ENCODE results near the gene COQ9.

The COQ9 gene

GRCh38 chr16:57479976-57480753 is 32.9 kb downstream of the COQ9 start:
- H3K4me1 ChIP-seq (ENCODE audit: control insufficient read depth, insufficient read depth, low read length) = peaks cover 52% of the 10 kb centered on the region
- H3K27me3 ChIP-seq (ENCODE audit: control insufficient read depth, insufficient read depth, low read length) = peaks cover 17% of the 10 kb centered on the region
- no peaks in the 10 kb centered on the region for H3K9me3 ChIP-seq (ENCODE audit: control insufficient read depth, insufficient read depth, low read depth, low read length)
- H3K4me3 ChIP-seq (ENCODE audit: low read depth, low read length) = peak overlapping the region; percentile 60
- no peak overlapping the region; the same call in 1 of the 2 replicates for H3K27ac ChIP-seq (ENCODE audit: low read depth, low read length)
- H3K36me3 ChIP-seq (ENCODE audit: control insufficient read depth, insufficient read depth, low read length) = no peaks in the 10 kb centered on the region; the same call in 1 of the 2 replicates
- peak overlapping the region; percentile 50 for H3K9ac ChIP-seq (ENCODE audit: low read length)

- H3K4me1 ChIP-seq (ENCODE audit: control insufficient read depth, insufficient read depth, low read length) = peaks cover 51% of the 10 kb centered on the region
- peak overlapping the region; percentile 50 for H3K9ac ChIP-seq (ENCODE audit: low read length)
- H3K36me3 ChIP-seq (ENCODE audit: control insufficient read depth, insufficient read depth, low read length) = no peaks in the 10 kb centered on the region; the same call in 1 of the 2 replicates
- peak overlapping the region; percentile 60; the same call in 1 of the 2 replicates for H3K4me3 ChIP-seq (ENCODE audit: low read depth, low read length)
- no peaks in the 10 kb centered on the region for H3K9me3 ChIP-seq (ENCODE audit: control insufficient read depth, insufficient read depth, low read depth, low read length)
- peaks cover 23% of the 10 kb centered on the region for H3K27me3 ChIP-seq (ENCODE audit: control insufficient read depth, insufficient read depth, low read length)
- no peak overlapping the region; the same call in 1 of the 2 replicates for H3K27ac ChIP-seq (ENCODE audit: low read depth, low read length)
These were observed 33.5 kb downstream of the COQ9 start for GRCh38 chr16:57480754-57481230.

GRCh38 chr16:57481421-57481820 is 34.1 kb downstream of the COQ9 start:
- peak overlapping the region; percentile 50 for H3K9ac ChIP-seq (ENCODE audit: low read length)
- H3K9me3 ChIP-seq (ENCODE audit: control insufficient read depth, insufficient read depth, low read depth, low read length) = no peaks in the 10 kb centered on the region
- peaks cover 24% of the 10 kb centered on the region for H3K27me3 ChIP-seq (ENCODE audit: control insufficient read depth, insufficient read depth, low read length)
- H3K4me1 ChIP-seq (ENCODE audit: control insufficient read depth, insufficient read depth, low read length) = peaks cover 46% of the 10 kb centered on the region
- H3K4me3 ChIP-seq (ENCODE audit: low read depth, low read length) = no peak overlapping the region; the same call in 1 of the 2 replicates
- H3K27ac ChIP-seq (ENCODE audit: low read depth, low read length) = no peak overlapping the region
- no peaks in the 10 kb centered on the region; the same call in 1 of the 2 replicates for H3K36me3 ChIP-seq (ENCODE audit: control insufficient read depth, insufficient read depth, low read length)

GRCh38 chr16:57482845-57483545 is 35.7 kb downstream of the COQ9 start:
- no peak overlapping the region for H3K27ac ChIP-seq (ENCODE audit: low read depth, low read length)
- no peaks in the 10 kb centered on the region for H3K9me3 ChIP-seq (ENCODE audit: control insufficient read depth, insufficient read depth, low read depth, low read length)
- peak overlapping the region; percentile 88 for H3K9ac ChIP-seq (ENCODE audit: low read length)
- H3K27me3 ChIP-seq (ENCODE audit: control insufficient read depth, insufficient read depth, low read length) = peaks cover 24% of the 10 kb centered on the region
- no peak overlapping the region; the same call in 1 of the 2 replicates for H3K4me3 ChIP-seq (ENCODE audit: low read depth, low read length)
- peaks cover 42% of the 10 kb centered on the region for H3K4me1 ChIP-seq (ENCODE audit: control insufficient read depth, insufficient read depth, low read length)
- no peaks in the 10 kb centered on the region; the same call in 1 of the 2 replicates for H3K36me3 ChIP-seq (ENCODE audit: control insufficient read depth, insufficient read depth, low read length)

GRCh38 chr16:57483725-57484514 is 36.6 kb downstream of the COQ9 start:
- Histone ChIP-seq H3K9me3 (ENCODE audit: control insufficient read depth, insufficient read depth, low read depth, low read length) (no peaks in the 10 kb centered on the region), H3K27me3 (ENCODE audit: control insufficient read depth, insufficient read depth, low read length) (peaks cover 18% of the 10 kb centered on the region), H3K36me3 (ENCODE audit: control insufficient read depth, insufficient read depth, low read length) (no peaks in the 10 kb centered on the region; the same call in 1 of the 2 replicates), H3K4me3 (ENCODE audit: low read depth, low read length) (peak overlapping the region; percentile 72; the same call in 1 of the 2 replicates), H3K27ac (ENCODE audit: low read depth, low read length) (no peak overlapping the region), H3K4me1 (ENCODE audit: control insufficient read depth, insufficient read depth, low read length) (peaks cover 39% of the 10 kb centered on the region), H3K9ac (ENCODE audit: low read length) (peak overlapping the region; percentile 88)

GRCh38 chr16:57484515-57485005 is 37.3 kb downstream of the COQ9 start:
- H3K9me3 ChIP-seq (ENCODE audit: control insufficient read depth, insufficient read depth, low read depth, low read length) = peaks cover 5% of the 10 kb centered on the region; the same call in 1 of the 2 replicates
- H3K4me3 ChIP-seq (ENCODE audit: low read depth, low read length) = peak overlapping the region; percentile 72; the same call in 1 of the 2 replicates
- peaks cover 33% of the 10 kb centered on the region for H3K4me1 ChIP-seq (ENCODE audit: control insufficient read depth, insufficient read depth, low read length)
- no peak overlapping the region; the same call in 1 of the 2 replicates for H3K27ac ChIP-seq (ENCODE audit: low read depth, low read length)
- H3K36me3 ChIP-seq (ENCODE audit: control insufficient read depth, insufficient read depth, low read length) = no peaks in the 10 kb centered on the region
- H3K9ac ChIP-seq (ENCODE audit: low read length) = peak overlapping the region; percentile 88
- peaks cover 14% of the 10 kb centered on the region for H3K27me3 ChIP-seq (ENCODE audit: control insufficient read depth, insufficient read depth, low read length)

- H3K36me3 ChIP-seq (ENCODE audit: control insufficient read depth, insufficient read depth, low read length) = no peaks in the 10 kb centered on the region
- H3K4me3 ChIP-seq (ENCODE audit: low read depth, low read length) = peak overlapping the region; percentile 72
- H3K9me3 ChIP-seq (ENCODE audit: control insufficient read depth, insufficient read depth, low read depth, low read length) = peaks cover 5% of the 10 kb centered on the region; the same call in 1 of the 2 replicates
- peak overlapping the region; percentile 88 for H3K9ac ChIP-seq (ENCODE audit: low read length)
- H3K27me3 ChIP-seq (ENCODE audit: control insufficient read depth, insufficient read depth, low read length) = peaks cover 14% of the 10 kb centered on the region
- H3K27ac ChIP-seq (ENCODE audit: low read depth, low read length) = no peak overlapping the region; the same call in 1 of the 2 replicates
- peaks cover 29% of the 10 kb centered on the region for H3K4me1 ChIP-seq (ENCODE audit: control insufficient read depth, insufficient read depth, low read length)
These were observed 38.0 kb downstream of the COQ9 start for GRCh38 chr16:57485091-57485915.

GRCh38 chr16:57485916-57486857 is 38.9 kb downstream of the COQ9 start, which contains the start of gene DOK4:
DOK4 (minus strand) TSS chr16:57486493; CDS start chr16:57479507, 6,986 bp downstream.
- H3K9ac ChIP-seq (ENCODE audit: low read length) = peak within 1 kb of the TSS; percentile 88
- H3K27ac ChIP-seq (ENCODE audit: low read depth, low read length) = no peak within 1 kb of the TSS; the same call in 1 of the 2 replicates
- H3K27me3 ChIP-seq (ENCODE audit: control insufficient read depth, insufficient read depth, low read length) = peaks cover 14% of the 10 kb centered on the region
- peaks cover 25% of the 10 kb centered on the region for H3K4me1 ChIP-seq (ENCODE audit: control insufficient read depth, insufficient read depth, low read length)
- peak within 1 kb of the TSS; percentile 72 for H3K4me3 ChIP-seq (ENCODE audit: low read depth, low read length)
- no peaks in the 10 kb centered on the region for H3K36me3 ChIP-seq (ENCODE audit: control insufficient read depth, insufficient read depth, low read length)
- H3K9me3 ChIP-seq (ENCODE audit: control insufficient read depth, insufficient read depth, low read depth, low read length) = peaks cover 5% of the 10 kb centered on the region; the same call in 1 of the 2 replicates
